Right lobe of liver (tissue), 4 donors: ENCODE results near the gene NCMAP.

Experiments
- POLR2A ChIP-seq: fragments of 450-650 bp; IDR thresholded peaks from one replicate; pipeline ENCODE4 v1.6.1; 2017; ENCODE audit warnings: antibody characterized with exemption, mild to moderate bottlenecking
- TF ChIP-seq, protein P1 (sequence below), 4 donors: fragments of 200-600 bp in 3 of 4; fragments of 450-650 bp in 1 of 4; IDR thresholded peaks; one replicate each; pipeline versions ENCODE4 v1.5.1 to v1.8.0; 2016 to 2022; ENCODE audit warnings: antibody characterized with exemption in 4 of 4, mild to moderate bottlenecking in 2 of 4
- donor health status: DM: no; HTN: no; CAD: no.
- donor health status: DM: no; HTN: no; CAD: no.
- donor health status: DM: no; HTN: yes; CAD: no.

DNA sequence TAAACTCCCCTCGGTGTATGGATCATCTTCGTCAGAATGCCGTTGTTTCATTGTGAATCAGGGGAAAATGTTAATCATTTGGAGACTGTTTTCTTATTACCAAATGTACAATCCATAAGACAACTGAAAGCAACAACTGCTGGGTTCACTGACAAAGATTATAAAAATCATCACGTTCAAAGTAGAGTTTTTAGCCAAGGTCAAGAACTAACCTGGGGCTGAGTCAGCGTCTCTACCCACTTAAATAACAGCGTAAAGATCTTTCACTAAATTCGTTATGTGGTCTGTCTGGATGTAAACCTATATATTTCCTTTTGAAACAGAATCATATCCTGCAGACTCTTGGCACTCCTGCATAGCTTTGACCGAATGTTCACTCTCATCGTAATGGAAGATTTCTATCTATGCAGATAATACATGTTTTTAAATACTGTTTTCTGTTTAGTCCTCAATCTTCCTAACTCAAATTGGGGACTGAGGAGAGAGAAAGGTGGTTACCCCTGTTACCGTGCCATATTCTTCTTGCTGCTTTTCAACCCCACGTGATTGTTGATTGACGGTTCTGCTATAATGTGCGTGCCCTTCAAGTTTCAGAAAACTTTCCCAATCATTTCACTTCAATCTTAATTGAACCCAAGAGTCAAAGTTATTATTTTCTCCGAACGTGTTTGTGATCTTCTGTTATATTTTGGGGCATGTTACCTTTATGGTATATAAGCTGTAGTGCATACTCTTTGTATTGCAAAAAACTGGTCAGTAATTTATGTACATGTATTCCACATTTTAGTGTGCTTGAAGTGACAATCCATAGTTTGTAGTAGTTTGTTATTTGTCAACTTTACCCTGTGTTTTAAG is 15.6 kb upstream of the NCMAP start:
- TF ChIP-seq, protein P1, sequence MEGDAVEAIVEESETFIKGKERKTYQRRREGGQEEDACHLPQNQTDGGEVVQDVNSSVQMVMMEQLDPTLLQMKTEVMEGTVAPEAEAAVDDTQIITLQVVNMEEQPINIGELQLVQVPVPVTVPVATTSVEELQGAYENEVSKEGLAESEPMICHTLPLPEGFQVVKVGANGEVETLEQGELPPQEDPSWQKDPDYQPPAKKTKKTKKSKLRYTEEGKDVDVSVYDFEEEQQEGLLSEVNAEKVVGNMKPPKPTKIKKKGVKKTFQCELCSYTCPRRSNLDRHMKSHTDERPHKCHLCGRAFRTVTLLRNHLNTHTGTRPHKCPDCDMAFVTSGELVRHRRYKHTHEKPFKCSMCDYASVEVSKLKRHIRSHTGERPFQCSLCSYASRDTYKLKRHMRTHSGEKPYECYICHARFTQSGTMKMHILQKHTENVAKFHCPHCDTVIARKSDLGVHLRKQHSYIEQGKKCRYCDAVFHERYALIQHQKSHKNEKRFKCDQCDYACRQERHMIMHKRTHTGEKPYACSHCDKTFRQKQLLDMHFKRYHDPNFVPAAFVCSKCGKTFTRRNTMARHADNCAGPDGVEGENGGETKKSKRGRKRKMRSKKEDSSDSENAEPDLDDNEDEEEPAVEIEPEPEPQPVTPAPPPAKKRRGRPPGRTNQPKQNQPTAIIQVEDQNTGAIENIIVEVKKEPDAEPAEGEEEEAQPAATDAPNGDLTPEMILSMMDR (IDR thresholded peaks at IDR 0.05): no peak
- no peak for TF ChIP-seq POLR2A
